ENCODE measurements around the gene CMSS1.
"Not testable (repeated sequence)": the region's sequence is repeated elsewhere in the genome, so short reads cannot be mapped to it uniquely, and the experiment has no call there.

Gene CMSS1

GRCh38 chr3:100228247-100228646, 410.6 kb downstream of the CMSS1 start:
- H3K36me3 Mint-ChIP-seq (ENCODE audit: low read depth), result no peaks in the 10 kb centered on the region
- no peaks in the 10 kb centered on the region for H3K27me3 Mint-ChIP-seq (ENCODE audit: low read depth)
- H3K4me3 Mint-ChIP-seq, result no peak overlapping the region
- H3K4me1 Mint-ChIP-seq, result peaks cover 12% of the 10 kb centered on the region
- H3K27ac Mint-ChIP-seq, result no peak overlapping the region
- H3K9me3 Mint-ChIP-seq, result peaks cover 11% of the 10 kb centered on the region
- TF ChIP-seq, protein P1, sequence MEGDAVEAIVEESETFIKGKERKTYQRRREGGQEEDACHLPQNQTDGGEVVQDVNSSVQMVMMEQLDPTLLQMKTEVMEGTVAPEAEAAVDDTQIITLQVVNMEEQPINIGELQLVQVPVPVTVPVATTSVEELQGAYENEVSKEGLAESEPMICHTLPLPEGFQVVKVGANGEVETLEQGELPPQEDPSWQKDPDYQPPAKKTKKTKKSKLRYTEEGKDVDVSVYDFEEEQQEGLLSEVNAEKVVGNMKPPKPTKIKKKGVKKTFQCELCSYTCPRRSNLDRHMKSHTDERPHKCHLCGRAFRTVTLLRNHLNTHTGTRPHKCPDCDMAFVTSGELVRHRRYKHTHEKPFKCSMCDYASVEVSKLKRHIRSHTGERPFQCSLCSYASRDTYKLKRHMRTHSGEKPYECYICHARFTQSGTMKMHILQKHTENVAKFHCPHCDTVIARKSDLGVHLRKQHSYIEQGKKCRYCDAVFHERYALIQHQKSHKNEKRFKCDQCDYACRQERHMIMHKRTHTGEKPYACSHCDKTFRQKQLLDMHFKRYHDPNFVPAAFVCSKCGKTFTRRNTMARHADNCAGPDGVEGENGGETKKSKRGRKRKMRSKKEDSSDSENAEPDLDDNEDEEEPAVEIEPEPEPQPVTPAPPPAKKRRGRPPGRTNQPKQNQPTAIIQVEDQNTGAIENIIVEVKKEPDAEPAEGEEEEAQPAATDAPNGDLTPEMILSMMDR (IDR thresholded peaks at IDR 0.05; ENCODE audit: unreplicated experiment in 3 of 3), result no peak

DNA sequence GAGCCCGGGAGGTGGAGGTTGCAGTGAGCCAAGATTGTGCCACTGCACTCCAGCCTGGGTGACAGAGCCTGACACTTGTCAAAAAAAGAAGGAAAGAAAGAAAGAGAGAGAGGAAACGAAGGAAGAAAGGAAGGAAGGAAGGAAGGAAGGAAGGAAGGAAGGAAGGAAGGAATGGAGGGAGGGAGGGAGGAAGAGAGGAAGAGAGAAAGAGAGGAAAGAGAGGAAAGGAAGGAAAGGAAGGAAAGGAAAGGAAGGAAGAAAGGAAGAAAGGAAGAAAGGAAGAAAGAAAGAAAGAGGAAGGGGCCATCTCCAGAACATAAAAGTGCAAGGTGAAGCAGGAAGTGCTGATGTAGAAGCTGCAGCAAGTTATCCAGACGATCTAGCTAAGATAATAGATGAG, 411.5 kb downstream of the CMSS1 start:
- H3K27me3 Mint-ChIP-seq (ENCODE audit: low read depth); H3K27ac Mint-ChIP-seq; H3K4me3 Mint-ChIP-seq; H3K36me3 Mint-ChIP-seq (ENCODE audit: low read depth): not testable (repeated sequence)
- H3K9me3 Mint-ChIP-seq, result peaks cover 13% of the 10 kb centered on the region
- peaks cover 12% of the 10 kb centered on the region for H3K4me1 Mint-ChIP-seq

GRCh38 chr3:100230710-100231109, 413.0 kb downstream of the CMSS1 start:
- H3K9me3 Mint-ChIP-seq, result peaks cover 13% of the 10 kb centered on the region
- H3K27ac Mint-ChIP-seq, result no peak overlapping the region

More at GRCh38 chr3:100230710-100231109, 413.0 kb downstream of the CMSS1 start:
- Mint-ChIP-seq H3K4me1 (peaks cover 12% of the 10 kb centered on the region), H3K4me3 (no peak overlapping the region), H3K27me3 (ENCODE audit: low read depth) (no peaks in the 10 kb centered on the region), H3K36me3 (ENCODE audit: low read depth) (no peaks in the 10 kb centered on the region)
- TF ChIP-seq, protein P1 (IDR thresholded peaks at IDR 0.05; ENCODE audit: unreplicated experiment in 3 of 3), result no peak

Measured in nephron (organoid).